Loucy (cell line): ENCODE data around the gene FCRL6.

Experiments
- H2AFZ ChIP-seq: fragments of 200-600 bp; sonication (generic); 2 replicates; pipeline ENCODE4 v1.6.0; 2016; ENCODE audit warnings: antibody characterized with exemption, mild to moderate bottlenecking, low read length, moderate library complexity
- H3F3A ChIP-seq: fragments of 200-600 bp; 2 replicates; pipeline ENCODE4 v1.6.0; 2016; ENCODE audit warnings: antibody characterized with exemption, low read depth, mild to moderate bottlenecking
- H3K27me3 ChIP-seq: fragments of 200-600 bp; sonication (generic); 2 replicates; pipeline ENCODE4 v1.6.1; 2014; ENCODE audit warnings: low read length, mild to moderate bottlenecking; ENCODE audit not compliant: insufficient read depth, poor library complexity, severe bottlenecking
- H3K36me3 ChIP-seq: fragments of 200-600 bp; sonication (generic); 2 replicates; pipeline ENCODE4 v1.6.1; 2016; ENCODE audit warnings: low read length; ENCODE audit not compliant: insufficient read depth
- H3K4me1 ChIP-seq: fragments of 200-600 bp; sonication (generic); 2 replicates; pipeline ENCODE4 v1.5.1; 2014; ENCODE audit warnings: low read length, mild to moderate bottlenecking; ENCODE audit not compliant: insufficient read depth, poor library complexity, severe bottlenecking
- H3K4me2 ChIP-seq: fragments of 200-600 bp; sonication (generic); 2 replicates; pipeline ENCODE4 v1.6.0; 2014; ENCODE audit warnings: antibody characterized with exemption, low read length, low read depth, mild to moderate bottlenecking; ENCODE audit not compliant: poor library complexity, severe bottlenecking
- H3K4me3 ChIP-seq: fragments of 200-600 bp; sonication (generic); 2 replicates; pipeline ENCODE4 v1.5.1; 2014; ENCODE audit warnings: low read length, mild to moderate bottlenecking, mixed read lengths; ENCODE audit not compliant: poor library complexity, severe bottlenecking
- H3K79me2 ChIP-seq: fragments of 200-600 bp; sonication (generic); 2 replicates; pipeline ENCODE4 v1.6.1; 2014; ENCODE audit warnings: low read length; ENCODE audit not compliant: insufficient read depth
- H3K9ac ChIP-seq: fragments of 200-600 bp; sonication (generic); 2 replicates; pipeline ENCODE4 v1.6.0; 2014; ENCODE audit warnings: mild to moderate bottlenecking, low read depth, low read length, moderate library complexity; ENCODE audit not compliant: poor library complexity, severe bottlenecking
- H3K9me2 ChIP-seq: fragments of 200-600 bp; sonication (generic); replicated peaks from 2 replicates; pipeline ENCODE4 v1.6.1; 2016; ENCODE audit warnings: low read depth, low read length, mixed read lengths
- H3K9me3 ChIP-seq: fragments of 200-600 bp; sonication (generic); 2 replicates; pipeline ENCODE4 v1.6.1; 2014; ENCODE audit warnings: mild to moderate bottlenecking, antibody characterized with exemption, low read length, low read depth; ENCODE audit not compliant: insufficient read depth
- H4K20me1 ChIP-seq: fragments of 200-600 bp; sonication (generic); 2 replicates; pipeline ENCODE4 v1.6.0; 2014; ENCODE audit warnings: antibody characterized with exemption, low read length, mild to moderate bottlenecking; ENCODE audit not compliant: insufficient read depth, poor library complexity, severe bottlenecking
- EZH2phosphoT487 ChIP-seq: fragments of 200-600 bp; IDR thresholded peaks from 2 replicates; pipeline ENCODE4 v1.6.1; 2018; ENCODE audit warnings: antibody characterized with exemption, mild to moderate bottlenecking, moderate library complexity, borderline replicate concordance
- TF ChIP-seq, protein P1 (sequence below): fragments of 200-600 bp; sonication (generic); conservative IDR thresholded peaks from 2 replicates; pipeline ENCODE4 v1.5.1; 2014; ENCODE audit warnings: mild to moderate bottlenecking, antibody characterized with exemption, low read length

The FCRL6 gene

DNA sequence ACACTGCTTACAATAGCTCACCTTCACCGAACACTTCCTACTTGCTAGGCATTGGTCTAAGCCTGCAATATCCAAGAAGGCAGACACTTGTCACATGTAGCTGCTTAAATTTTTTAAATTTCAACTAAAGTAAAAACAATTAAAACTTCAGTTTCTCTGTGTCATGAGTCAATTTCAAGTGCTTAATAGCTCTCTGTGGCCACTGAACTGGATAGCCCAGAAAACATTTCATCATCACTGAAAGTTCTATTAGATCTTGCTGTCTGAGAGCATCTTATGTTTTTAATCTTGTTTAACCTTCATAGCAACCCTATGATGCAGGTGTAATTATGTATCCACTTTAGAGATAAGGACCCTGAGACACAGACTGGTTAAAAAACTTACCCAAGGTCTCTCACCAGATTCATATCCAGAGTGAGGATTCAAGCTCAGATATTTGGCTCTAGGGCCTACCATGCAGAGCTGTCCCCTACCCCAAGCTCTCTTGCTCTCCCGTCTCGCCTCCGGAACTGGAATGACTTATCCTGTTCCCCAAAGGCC, 2.6 kb upstream of the FCRL6 start:
- TF ChIP-seq, protein P1, sequence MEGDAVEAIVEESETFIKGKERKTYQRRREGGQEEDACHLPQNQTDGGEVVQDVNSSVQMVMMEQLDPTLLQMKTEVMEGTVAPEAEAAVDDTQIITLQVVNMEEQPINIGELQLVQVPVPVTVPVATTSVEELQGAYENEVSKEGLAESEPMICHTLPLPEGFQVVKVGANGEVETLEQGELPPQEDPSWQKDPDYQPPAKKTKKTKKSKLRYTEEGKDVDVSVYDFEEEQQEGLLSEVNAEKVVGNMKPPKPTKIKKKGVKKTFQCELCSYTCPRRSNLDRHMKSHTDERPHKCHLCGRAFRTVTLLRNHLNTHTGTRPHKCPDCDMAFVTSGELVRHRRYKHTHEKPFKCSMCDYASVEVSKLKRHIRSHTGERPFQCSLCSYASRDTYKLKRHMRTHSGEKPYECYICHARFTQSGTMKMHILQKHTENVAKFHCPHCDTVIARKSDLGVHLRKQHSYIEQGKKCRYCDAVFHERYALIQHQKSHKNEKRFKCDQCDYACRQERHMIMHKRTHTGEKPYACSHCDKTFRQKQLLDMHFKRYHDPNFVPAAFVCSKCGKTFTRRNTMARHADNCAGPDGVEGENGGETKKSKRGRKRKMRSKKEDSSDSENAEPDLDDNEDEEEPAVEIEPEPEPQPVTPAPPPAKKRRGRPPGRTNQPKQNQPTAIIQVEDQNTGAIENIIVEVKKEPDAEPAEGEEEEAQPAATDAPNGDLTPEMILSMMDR: no peak
- TF ChIP-seq EZH2phosphoT487: no peak
- Histone ChIP-seq H3K4me1 (peaks cover 50% of the 10 kb centered on the region), H4K20me1 (no peaks in the 10 kb centered on the region), H3K4me3 (peak overlapping the region; percentile 58), H3K9ac (peak overlapping the region; percentile 42), H3F3A (no peaks in the 10 kb centered on the region), H3K36me3 (no peaks in the 10 kb centered on the region), H3K4me2 (peak overlapping the region; percentile 70), H3K79me2 (no peaks in the 10 kb centered on the region), H2AFZ (0 out of 2 replicates have a peak overlapping the region, but pooled peaks have one; percentile 53), H3K9me3 (no peaks in the 10 kb centered on the region), H3K27me3 (no peaks in the 10 kb centered on the region), H3K9me2 (no peaks in the 10 kb centered on the region)

DNA sequence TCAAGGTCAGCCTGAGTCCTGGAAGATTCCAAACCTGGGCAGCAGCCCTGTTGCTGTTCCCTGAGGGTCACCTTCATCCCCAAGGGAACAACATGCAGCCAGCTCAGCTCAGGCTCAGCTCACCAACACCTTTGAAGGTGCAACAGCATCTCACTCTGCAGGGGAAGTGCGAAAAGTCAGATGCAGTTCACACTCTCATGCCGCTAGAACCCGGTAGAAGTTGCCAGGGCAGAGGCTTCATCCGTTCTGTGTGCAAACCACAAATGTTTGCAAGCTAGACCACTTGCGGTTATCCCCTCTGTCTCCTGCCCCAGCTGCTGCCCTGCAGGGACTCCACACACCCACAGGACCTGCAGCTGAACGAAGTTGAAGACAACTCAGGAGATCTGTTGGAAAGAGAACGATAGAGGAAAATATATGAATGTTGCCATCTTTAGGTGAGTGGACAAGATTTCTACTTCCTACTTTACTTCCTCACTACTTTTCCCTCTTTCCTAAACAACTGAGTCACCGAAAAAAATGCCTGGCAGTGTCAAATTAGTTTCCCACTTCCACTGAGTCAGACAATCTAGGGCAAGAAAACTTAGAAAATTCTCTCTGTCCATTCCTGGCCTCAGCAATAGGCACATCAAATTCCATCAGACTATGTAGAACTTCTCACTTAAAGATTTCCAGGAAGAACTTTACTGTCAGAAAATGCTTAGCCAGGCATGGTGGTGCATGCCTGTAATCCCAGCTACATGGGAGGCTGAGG, 1.8 kb upstream of the FCRL6 start:
- Histone ChIP-seq H3K4me1 (peaks cover 55% of the 10 kb centered on the region), H4K20me1 (no peaks in the 10 kb centered on the region), H3K4me2 (peak overlapping the region; percentile 70), H3K36me3 (no peaks in the 10 kb centered on the region), H3K9me2 (no peaks in the 10 kb centered on the region), H3K9ac (peak overlapping the region; percentile 53), H2AFZ (no peak overlapping the region), H3F3A (no peaks in the 10 kb centered on the region), H3K9me3 (no peaks in the 10 kb centered on the region), H3K79me2 (no peaks in the 10 kb centered on the region), H3K27me3 (no peaks in the 10 kb centered on the region), H3K4me3 (peak overlapping the region; percentile 58)
- no peak for TF ChIP-seq EZH2phosphoT487
- TF ChIP-seq, protein P1: no peak

DNA sequence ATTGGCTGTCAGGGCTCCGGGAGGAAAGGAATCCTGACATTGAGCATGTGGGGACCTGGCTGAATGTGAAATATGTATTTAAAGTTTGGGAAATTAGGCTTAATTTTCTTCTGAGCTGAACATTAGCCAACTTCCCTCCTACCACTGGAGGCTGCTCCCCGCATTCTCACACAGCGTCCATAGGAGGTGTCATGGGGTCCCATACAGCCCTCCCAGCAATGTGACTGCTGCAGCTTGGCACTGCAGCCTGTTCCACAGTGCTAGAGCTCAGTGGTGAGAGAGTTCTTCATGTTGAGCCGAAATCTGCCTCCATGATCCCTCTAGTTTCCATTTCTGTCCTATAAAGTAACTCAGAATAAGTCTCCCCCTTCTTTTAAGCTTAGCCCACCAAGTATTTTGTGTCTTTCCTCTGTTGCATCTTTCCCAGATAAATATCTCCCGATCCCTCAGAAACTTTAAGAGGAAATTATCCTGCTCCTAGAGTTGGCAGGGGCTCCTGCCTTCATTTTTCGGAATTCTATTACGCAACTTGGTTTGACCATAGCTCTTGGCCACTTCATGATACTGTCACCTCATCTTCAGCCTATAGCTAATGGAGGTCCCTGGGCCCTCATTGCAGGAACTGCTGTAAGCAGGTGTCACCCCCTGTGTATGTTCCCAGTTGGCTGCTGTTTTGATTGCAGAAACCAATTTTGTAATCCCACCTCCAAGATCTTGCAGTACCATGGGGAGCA, 2.0 kb downstream of the FCRL6 start:
- no peak for TF ChIP-seq EZH2phosphoT487
- TF ChIP-seq, protein P1: peak; percentile 63
- no peak overlapping the region for H2AFZ ChIP-seq
- H3K9me3 ChIP-seq: no peaks in the 10 kb centered on the region
- no peak overlapping the region for H3K4me3 ChIP-seq
- H3K4me1 ChIP-seq: peaks cover 52% of the 10 kb centered on the region
- no peaks in the 10 kb centered on the region for H4K20me1 ChIP-seq
- no peaks in the 10 kb centered on the region for H3K27me3 ChIP-seq
- H3K9me2 ChIP-seq: no peaks in the 10 kb centered on the region
- no peaks in the 10 kb centered on the region for H3K79me2 ChIP-seq
- no peaks in the 10 kb centered on the region for H3K36me3 ChIP-seq
- H3K9ac ChIP-seq: no peak overlapping the region
- peak overlapping the region; percentile 40 for H3K4me2 ChIP-seq
- no peaks in the 10 kb centered on the region for H3F3A ChIP-seq
